ENCODE measurements around the gene NPAS3. TPM values are rescaled to one million over a fixed set of nuclear protein-coding genes. Genes with fewer than 3 reads are reported as not detected.

Gene NPAS3
- total and polyA plus RNA-seq, 2 donors (not counting 3 experiments of a cell fraction or from before 2014, with no cell fraction given), result 0.10 to 0.13 TPM

- intact Hi-C loops (cut with micrococcal nuclease), result loop anchor here (10.0 kb wide), 1 partner anchor 512 kb away; no protein-coding TSS in a partner anchor
These were observed 343.9 kb downstream of the NPAS3 start for GRCh38 chr14:33282331-33283230.

More at GRCh38 chr14:33282331-33283230, 343.9 kb downstream of the NPAS3 start:
- Histone ChIP-seq H3K9me1 (replicated peaks; ENCODE audit: control insufficient read depth, extremely low read depth, insufficient read depth, low read length) (no peaks in the 10 kb centered on the region), H4K20me1 (replicated peaks; ENCODE audit: control insufficient read depth, extremely low read depth, insufficient read depth, low read length) (no peaks in the 10 kb centered on the region), H3K36me3 (ENCODE audit: control insufficient read depth in 2 of 2, extremely low read depth in 1 of 2, insufficient read depth in 2 of 2, low read length in 2 of 2) (no peaks in the 10 kb centered on the region), H3K79me2 (ENCODE audit: control insufficient read depth, insufficient read depth, low read length) (no peaks in the 10 kb centered on the region), H3K4me1 (ENCODE audit: control insufficient read depth, extremely low read depth, insufficient read depth, low read length) (no peaks in the 10 kb centered on the region), H3K9ac (replicated peaks; ENCODE audit: extremely low read depth, insufficient read depth, low read length) (no peak overlapping the region), H3K27me3 (ENCODE audit: control insufficient read depth in 2 of 2, insufficient read depth in 2 of 2, low read length in 2 of 2) (peaks cover 0 to 3% of the 10 kb centered on the region in 2 experiments), H3K4me3 (replicated peaks in 1 of 3; ENCODE audit: insufficient read depth in 1 of 3, low read depth in 1 of 3, low read length in 3 of 3) (no peak overlapping the region), H3K9me3 (replicated peaks; ENCODE audit: control insufficient read depth, insufficient read depth, low read length) (no peaks in the 10 kb centered on the region), H3K4me2 (ENCODE audit: insufficient read depth, low read length) (no peak overlapping the region), H2AFZ (ENCODE audit: low read depth, low read length) (no peak overlapping the region), H3K27ac (ENCODE audit: insufficient read depth, low read depth, low read length) (no peak overlapping the region)
- BruUV-seq (replicated peaks), result no TSS peak
- dilution Hi-C loops (cut with MboI; ENCODE audit: extremely low pct_ligation_motif_present, low sequenced_read_pairs), result no loop called here
- DNase-seq (ENCODE audit: low read depth, low spot score) (no peak), FAIRE-seq (no peak)
- CTCF ChIA-PET, result interaction anchor here (0.8 kb wide), 1 partner anchor 22 kb away, joined by 3 read pairs; no protein-coding TSS in a partner anchor
- POLR2A ChIA-PET, result no interaction called here
- TF ChIP-seq FOS (IDR thresholded peaks at IDR 0.05; ENCODE audit: borderline replicate concordance, insufficient read depth, low read length), result no peak
- TF ChIP-seq POLR2AphosphoS5 (IDR thresholded peaks at IDR 0.05; ENCODE audit: insufficient read depth, low read depth, low read length), result no peak
- TF ChIP-seq GATA2 (IDR thresholded peaks at IDR 0.05; ENCODE audit: insufficient read depth, insufficient read length, low read depth, low read length), result no peak
- no peak for TF ChIP-seq CTCF (IDR thresholded peaks at IDR 0.05; ENCODE audit: extremely low read depth in 1 of 2, insufficient read depth in 1 of 2, low read depth in 1 of 2, low read length in 2 of 2)
- TF ChIP-seq EZH2 (IDR thresholded peaks at IDR 0.05; ENCODE audit: borderline replicate concordance, low read depth, low read length, severe bottlenecking), result no peak
- no peak for TF ChIP-seq JUN (IDR thresholded peaks at IDR 0.05; ENCODE audit: borderline replicate concordance, insufficient read depth, insufficient read length, low read depth)
- TF ChIP-seq POLR2A (IDR thresholded peaks at IDR 0.05; ENCODE audit: low read depth, low read length), result no peak
- TF ChIP-seq MYC (IDR thresholded peaks at IDR 0.05; ENCODE audit: low read depth, low read length), result no peak
- no peak for TF ChIP-seq MAX (IDR thresholded peaks at IDR 0.05; ENCODE audit: insufficient read depth, insufficient read length)

Measured in endothelial cell of umbilical vein (primary cell).